Endothelial cell of umbilical vein (primary cell): ENCODE data around the gene CDKL5.

Source experiments
- CTCF ChIP-seq, 2 donors: IDR thresholded peaks; 1 replicate in 1 of 2; 2 replicates in 1 of 2; pipeline ENCODE4 v1.5.1; 2011; ENCODE audit warnings: low read length in 2 of 2, mild to moderate bottlenecking in 2 of 2, moderate library complexity in 2 of 2, control low read depth in 1 of 2, inconsistent platforms in 1 of 2, low read depth in 1 of 2; ENCODE audit not compliant: insufficient read depth in 1 of 2; ENCODE audit errors: extremely low read depth in 1 of 2
- EZH2 ChIP-seq: IDR thresholded peaks from 2 replicates; pipeline ENCODE4 v1.6.1; 2012; ENCODE audit warnings: borderline replicate concordance, low read depth, mild to moderate bottlenecking, moderate library complexity, low read length, inconsistent platforms; ENCODE audit not compliant: severe bottlenecking
- POLR2A ChIP-seq: IDR thresholded peaks from 2 replicates; pipeline ENCODE4 v1.6.1; 2012; ENCODE audit warnings: low read depth, mild to moderate bottlenecking, control low read depth, low read length

GRCh38 chrX:18377796-18378195, 47.6 kb upstream of the CDKL5 start:
- peak; percentile 36 to 43 for TF ChIP-seq CTCF (IDR thresholded peaks at IDR 0.05; ENCODE audit: extremely low read depth in 1 of 2, insufficient read depth in 1 of 2, low read depth in 1 of 2, low read length in 2 of 2)
- TF ChIP-seq POLR2A = no peak
- no peak for TF ChIP-seq EZH2
